Limb (tissue), 2 donors: ENCODE data around the gene ERFE.

ENCODE experiments used
- DNase-seq, 2 donors: peaks; one replicate each; pipeline ENCODE4 v3.0.0-alpha.2; 2016; ENCODE audit errors: extremely low spot score in 2 of 2

The ERFE gene

GRCh38 chr2:238203973-238204683 lies 45.4 kb downstream of the ERFE start:
- DNase-seq: no peak

GRCh38 chr2:238207006-238207405 lies 48.2 kb downstream of the ERFE start:
- DNase-seq: no peak

- DNase-seq: peak in 1 of 2 donors; percentile 57
These were observed 57.9 kb downstream of the ERFE start for GRCh38 chr2:238216651-238217184.
